Fibroblast of mammary gland (primary cell): ENCODE measurements around the gene DDX51.
A peak's percentile ranks its signal among the peaks of the same experiment; 100 is the strongest.
"Not testable (repeated sequence)": the region's sequence is repeated elsewhere in the genome, so short reads cannot be mapped to it uniquely, and the experiment has no call there.

ENCODE experiments used
- DNase-seq: peaks from one replicate; pipeline ENCODE4 v3.0.0-alpha.2; 2010; ENCODE audit warnings: low read depth
- H3K4me3 ChIP-seq: 2 replicates; pipeline ENCODE4 v1.5.1; 2011; ENCODE audit warnings: low read depth, mild to moderate bottlenecking, low read length, moderate library complexity; ENCODE audit not compliant: control insufficient read depth
- CTCF ChIP-seq: conservative IDR thresholded peaks from 2 replicates; pipeline ENCODE4 v1.5.1; 2011; ENCODE audit warnings: low read depth, low read length, inconsistent platforms; ENCODE audit not compliant: control insufficient read depth, insufficient read depth

Gene DDX51

GRCh38 chr12:132108211-132108832 lies 35.8 kb downstream of the DDX51 start:
- no peak for TF ChIP-seq CTCF
- H3K4me3 ChIP-seq, result no peak overlapping the region
- no peak for DNase-seq

GRCh38 chr12:132106921-132107320 lies 37.2 kb downstream of the DDX51 start:
- DNase-seq, result peak; percentile 24
- no peak overlapping the region for H3K4me3 ChIP-seq
- TF ChIP-seq CTCF, result no peak

GRCh38 chr12:132105467-132105866 lies 38.7 kb downstream of the DDX51 start:
- H3K4me3 ChIP-seq, result no peak overlapping the region
- TF ChIP-seq CTCF, result no peak
- DNase-seq, result no peak

- DNase-seq, result no peak
- no peak overlapping the region for H3K4me3 ChIP-seq
- no peak for TF ChIP-seq CTCF
Observed at GRCh38 chr12:132103542-132104308, 40.4 kb downstream of the DDX51 start.

- not testable (repeated sequence) for DNase-seq, H3K4me3 ChIP-seq
Observed at GRCh38 chr12:132103072-132103471, 41.0 kb downstream of the DDX51 start.

GRCh38 chr12:132102297-132102696 lies 41.8 kb downstream of the DDX51 start:
- TF ChIP-seq CTCF, result no peak
- no peak overlapping the region for H3K4me3 ChIP-seq
- no peak for DNase-seq

- no peak for DNase-seq
- no peak for TF ChIP-seq CTCF
- no peak overlapping the region for H3K4me3 ChIP-seq
Observed at GRCh38 chr12:132100306-132101065, 43.6 kb downstream of the DDX51 start.
